ENCODE data around the gene GPR152. TPM values are rescaled to one million over a fixed set of nuclear protein-coding genes. Genes with fewer than 3 reads are reported as not detected.

Gene GPR152
- polyA plus RNA-seq, 3 donors = not detected

GRCh38 chr11:67493548-67494370, 41.2 kb upstream of the GPR152 start:
- Histone ChIP-seq H3K79me2 (ENCODE audit: insufficient read depth, low read length) (peaks cover 6% of the 10 kb centered on the region), H3K9me3 (replicated peaks in 1 of 2; ENCODE audit: control insufficient read depth in 1 of 2, insufficient read depth in 1 of 2, low read length in 2 of 2) (no peaks in the 10 kb centered on the region), H3K4me1 (ENCODE audit: control insufficient read depth in 1 of 2, insufficient read depth in 2 of 2, low read length in 2 of 2) (no peaks in the 10 kb centered on the region), H3K4me3 (replicated peaks in 1 of 3; ENCODE audit: low read depth in 2 of 3, low read length in 3 of 3) (no peak overlapping the region), H3K27me3 (ENCODE audit: control insufficient read depth in 2 of 2, insufficient read depth in 2 of 2, low read length in 2 of 2) (no peaks in the 10 kb centered on the region), H4K20me1 (ENCODE audit: insufficient read depth, low read length) (peaks cover 92% of the 10 kb centered on the region), H3K27ac (ENCODE audit: low read depth in 1 of 2, low read length in 2 of 2) (no peak overlapping the region), H3K9ac (ENCODE audit: insufficient read depth, low read length, poor library complexity, severe bottlenecking) (no peak overlapping the region), H3K36me3 (replicated peaks in 1 of 2; ENCODE audit: control insufficient read depth in 1 of 2, insufficient read depth in 2 of 2, low read length in 2 of 2) (peaks cover 94 to 100% of the 10 kb centered on the region in 2 donors), H2AFZ (ENCODE audit: insufficient read depth, low read depth, low read length, poor library complexity, severe bottlenecking) (no peak overlapping the region), H3K4me2 (replicated peaks; ENCODE audit: extremely low read depth, low read length, poor library complexity, severe bottlenecking) (no peak overlapping the region)
- 96% methylated on average over 51 of the region's 65 CpGs for WGBS (ENCODE audit: insufficient coverage)
- no peak overlapping the region for H3K27ac Mint-ChIP-seq
- no peaks in the 10 kb centered on the region for H3K27me3 Mint-ChIP-seq (ENCODE audit: low read depth in 3 of 3)
- H3K4me3 Mint-ChIP-seq = no peak overlapping the region
- no peaks in the 10 kb centered on the region for H3K9me3 Mint-ChIP-seq
- no peak for DNase-seq
- no peak for TF ChIP-seq CTCF (IDR thresholded peaks at IDR 0.05)
- H3K4me1 Mint-ChIP-seq = no peaks in the 10 kb centered on the region
- intact Hi-C loops (cut with micrococcal nuclease) = no loop called here
- H3K36me3 Mint-ChIP-seq = peaks cover 64 to 96% of the 10 kb centered on the region in 2 donors

- Mint-ChIP-seq H3K4me3 (no peak overlapping the region), H3K9me3 (no peaks in the 10 kb centered on the region), H3K4me1 (no peaks in the 10 kb centered on the region), H3K36me3 (peaks cover 64 to 96% of the 10 kb centered on the region in 2 donors), H3K27me3 (ENCODE audit: low read depth in 3 of 3) (no peaks in the 10 kb centered on the region), H3K27ac (no peak overlapping the region)
- H3K4me2 ChIP-seq (replicated peaks; ENCODE audit: extremely low read depth, low read length, poor library complexity, severe bottlenecking) = no peak overlapping the region
- no peak for TF ChIP-seq CTCF (IDR thresholded peaks at IDR 0.05)
- H3K4me3 ChIP-seq (replicated peaks in 1 of 3; ENCODE audit: low read depth in 2 of 3, low read length in 3 of 3) = no peak overlapping the region
- H4K20me1 ChIP-seq (ENCODE audit: insufficient read depth, low read length) = peaks cover 93% of the 10 kb centered on the region
- no peak overlapping the region for H3K9ac ChIP-seq (ENCODE audit: insufficient read depth, low read length, poor library complexity, severe bottlenecking)
- H3K36me3 ChIP-seq (replicated peaks in 1 of 2; ENCODE audit: control insufficient read depth in 1 of 2, insufficient read depth in 2 of 2, low read length in 2 of 2) = peaks cover 91 to 99% of the 10 kb centered on the region in 2 donors
- intact Hi-C loops (cut with micrococcal nuclease) = no loop called here
- no peak overlapping the region for H3K27ac ChIP-seq (ENCODE audit: low read depth in 1 of 2, low read length in 2 of 2)
- no peaks in the 10 kb centered on the region for H3K9me3 ChIP-seq (replicated peaks in 1 of 2; ENCODE audit: control insufficient read depth in 1 of 2, insufficient read depth in 1 of 2, low read length in 2 of 2)
- no peak for DNase-seq
- no peaks in the 10 kb centered on the region for H3K4me1 ChIP-seq (ENCODE audit: control insufficient read depth in 1 of 2, insufficient read depth in 2 of 2, low read length in 2 of 2)
- H3K79me2 ChIP-seq (ENCODE audit: insufficient read depth, low read length) = peaks cover 8% of the 10 kb centered on the region
- no peaks in the 10 kb centered on the region for H3K27me3 ChIP-seq (ENCODE audit: control insufficient read depth in 2 of 2, insufficient read depth in 2 of 2, low read length in 2 of 2)
- no peak overlapping the region for H2AFZ ChIP-seq (ENCODE audit: insufficient read depth, low read depth, low read length, poor library complexity, severe bottlenecking)
- WGBS (ENCODE audit: insufficient coverage) = 95% methylated on average over 23 of the region's 46 CpGs
Observed at GRCh38 chr11:67492801-67493547, 40.4 kb upstream of the GPR152 start.

Data from CD14-positive monocyte (primary cell).